IPS-20b (cell line): ENCODE data around the gene BANF1.
A peak's percentile ranks its signal among the peaks of the same experiment; 100 is the strongest.

Experiments used
- H3K27ac ChIP-seq: one replicate; pipeline ENCODE4 v1.5.1; 2013; ENCODE audit warnings: low read length
- H3K27me3 ChIP-seq: 2 replicates; pipeline ENCODE4 v1.6.1; 2013; ENCODE audit warnings: mild to moderate bottlenecking, low read length, inconsistent platforms; ENCODE audit not compliant: insufficient read depth
- H3K36me3 ChIP-seq: 2 replicates; pipeline ENCODE4 v1.6.1; 2013; ENCODE audit warnings: low read depth, mild to moderate bottlenecking, inconsistent platforms, low read length, moderate library complexity; ENCODE audit not compliant: insufficient read depth
- H3K4me1 ChIP-seq: 2 replicates; pipeline ENCODE4 v1.6.1; 2013; ENCODE audit warnings: mild to moderate bottlenecking, control low read depth, inconsistent platforms, low read length, moderate library complexity; ENCODE audit not compliant: insufficient read depth
- H3K4me3 ChIP-seq: 2 replicates; pipeline ENCODE4 v1.5.1; 2013; ENCODE audit warnings: mild to moderate bottlenecking, low read length, inconsistent platforms
- H3K9ac ChIP-seq: 2 replicates; pipeline ENCODE4 v1.6.1; 2013; ENCODE audit warnings: low read depth, mild to moderate bottlenecking, inconsistent platforms, low read length, moderate library complexity
- H3K9me3 ChIP-seq: 2 replicates; pipeline ENCODE4 v1.6.1; 2013; ENCODE audit warnings: mild to moderate bottlenecking, low read depth, low read length, inconsistent platforms; ENCODE audit not compliant: insufficient read depth

Gene BANF1

DNA sequence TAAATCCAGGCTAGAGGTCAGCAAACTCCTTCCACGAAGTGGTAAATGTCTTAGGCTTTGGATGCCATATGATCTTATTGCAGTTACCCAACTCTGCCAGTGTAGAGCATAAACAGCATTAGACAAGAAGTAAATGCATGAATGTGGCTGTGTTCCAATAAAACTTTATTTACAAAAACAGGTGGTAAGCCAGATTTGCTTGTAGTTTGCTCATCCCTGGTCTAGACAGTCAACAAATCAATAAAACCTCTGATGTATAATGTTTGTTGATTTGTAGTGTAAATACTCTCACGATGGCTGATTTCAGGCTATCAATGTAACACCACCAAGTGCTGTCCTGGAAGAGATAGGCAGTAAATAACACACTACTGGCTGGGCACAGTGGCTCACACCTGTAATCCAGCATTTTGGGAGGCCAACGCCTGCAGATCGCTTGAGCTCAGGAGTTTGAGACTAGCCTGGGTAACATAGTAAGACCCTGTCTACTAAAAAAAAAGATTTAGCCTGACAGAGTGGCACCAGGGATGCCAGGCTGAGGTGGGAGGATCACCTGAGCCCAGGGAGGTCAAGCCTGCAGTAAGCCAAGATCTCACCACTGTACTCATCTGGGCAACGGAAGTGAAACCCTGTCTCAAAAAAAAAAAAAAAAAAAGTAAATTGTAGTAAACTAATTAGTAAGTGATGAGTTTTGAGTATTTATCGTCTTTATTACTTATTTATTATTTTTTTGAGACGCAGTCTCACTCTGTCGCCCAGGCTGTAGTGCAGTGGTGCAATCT, 30.8 kb downstream of the BANF1 start:
- Histone ChIP-seq H3K9me3 (peaks cover 9% of the 10 kb centered on the region; the same call in 1 of the 2 replicates), H3K36me3 (no peaks in the 10 kb centered on the region), H3K27ac (no peak overlapping the region), H3K9ac (no peak overlapping the region), H3K27me3 (no peaks in the 10 kb centered on the region), H3K4me1 (no peaks in the 10 kb centered on the region), H3K4me3 (no peak overlapping the region)

- Histone ChIP-seq H3K4me3 (no peak overlapping the region), H3K27ac (no peak overlapping the region), H3K9ac (no peak overlapping the region), H3K27me3 (no peaks in the 10 kb centered on the region), H3K36me3 (no peaks in the 10 kb centered on the region; the same call in 1 of the 2 replicates), H3K9me3 (peaks cover 9% of the 10 kb centered on the region; the same call in 1 of the 2 replicates), H3K4me1 (no peaks in the 10 kb centered on the region)
These were observed 33.5 kb downstream of the BANF1 start for GRCh38 chr11:66035653-66036333.

DNA sequence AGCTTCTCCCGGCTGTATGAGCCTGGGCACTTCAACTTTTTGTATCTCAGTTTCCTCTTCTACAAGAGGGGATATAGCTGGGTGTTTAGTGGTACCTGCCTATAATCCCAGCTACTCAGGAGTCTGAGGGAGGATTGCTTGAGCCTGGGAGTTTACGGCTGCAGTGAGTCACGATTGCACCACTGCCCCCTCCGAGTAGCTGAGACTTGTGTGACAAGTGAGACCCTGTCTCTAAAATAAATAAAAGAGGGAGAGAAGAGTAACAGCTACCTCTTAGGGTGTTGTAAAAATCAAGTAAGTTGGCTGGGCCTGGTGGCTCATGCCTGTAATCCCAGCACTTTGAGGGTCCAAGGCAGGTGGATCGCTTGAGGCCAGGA, 34.0 kb downstream of the BANF1 start:
- Histone ChIP-seq H3K27me3 (no peaks in the 10 kb centered on the region), H3K9ac (no peak overlapping the region), H3K4me3 (no peak overlapping the region), H3K36me3 (peaks cover 4% of the 10 kb centered on the region; the same call in 1 of the 2 replicates), H3K27ac (no peak overlapping the region), H3K4me1 (no peaks in the 10 kb centered on the region), H3K9me3 (peaks cover 9% of the 10 kb centered on the region; the same call in 1 of the 2 replicates)

GRCh38 chr11:66037327-66037726, 35.0 kb downstream of the BANF1 start:
- Histone ChIP-seq H3K36me3 (peaks cover 12% of the 10 kb centered on the region; the same call in 1 of the 2 replicates), H3K4me1 (no peaks in the 10 kb centered on the region), H3K27ac (no peak overlapping the region), H3K4me3 (no peak overlapping the region), H3K27me3 (no peaks in the 10 kb centered on the region), H3K9ac (no peak overlapping the region), H3K9me3 (peaks cover 9% of the 10 kb centered on the region; the same call in 1 of the 2 replicates)

DNA sequence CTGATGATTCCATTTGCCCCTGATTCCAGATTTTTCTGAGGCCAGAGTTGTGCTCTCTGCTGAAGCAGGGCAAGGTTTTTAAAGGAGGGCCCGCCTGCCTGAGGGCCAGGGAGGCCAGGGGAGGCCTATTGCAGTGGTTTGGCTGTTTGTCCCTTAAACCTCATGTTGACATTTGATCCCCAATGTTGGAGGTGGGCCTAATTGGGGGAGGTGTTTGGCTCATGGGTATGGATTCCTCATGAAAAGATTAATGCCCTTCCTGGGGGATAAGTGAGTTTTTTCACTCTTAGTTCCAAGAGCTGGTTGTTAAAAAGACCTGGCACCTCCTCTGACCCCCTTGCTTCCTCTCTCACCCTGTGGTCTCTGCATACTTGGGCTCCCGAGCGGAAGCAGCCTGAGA, 37.5 kb downstream of the BANF1 start:
- Histone ChIP-seq H3K36me3 (peaks cover 28% of the 10 kb centered on the region; the same call in 1 of the 2 replicates), H3K9ac (no peak overlapping the region), H3K27me3 (no peaks in the 10 kb centered on the region), H3K9me3 (peaks cover 9% of the 10 kb centered on the region; the same call in 1 of the 2 replicates), H3K4me3 (no peak overlapping the region), H3K4me1 (no peaks in the 10 kb centered on the region), H3K27ac (no peak overlapping the region)

- Histone ChIP-seq H3K27me3 (no peaks in the 10 kb centered on the region), H3K4me1 (no peaks in the 10 kb centered on the region), H3K27ac (no peak overlapping the region), H3K4me3 (no peak overlapping the region), H3K9me3 (no peaks in the 10 kb centered on the region), H3K9ac (no peak overlapping the region), H3K36me3 (peaks cover 30% of the 10 kb centered on the region; the same call in 1 of the 2 replicates)
These were observed 40.1 kb downstream of the BANF1 start for GRCh38 chr11:66042227-66042995.

DNA sequence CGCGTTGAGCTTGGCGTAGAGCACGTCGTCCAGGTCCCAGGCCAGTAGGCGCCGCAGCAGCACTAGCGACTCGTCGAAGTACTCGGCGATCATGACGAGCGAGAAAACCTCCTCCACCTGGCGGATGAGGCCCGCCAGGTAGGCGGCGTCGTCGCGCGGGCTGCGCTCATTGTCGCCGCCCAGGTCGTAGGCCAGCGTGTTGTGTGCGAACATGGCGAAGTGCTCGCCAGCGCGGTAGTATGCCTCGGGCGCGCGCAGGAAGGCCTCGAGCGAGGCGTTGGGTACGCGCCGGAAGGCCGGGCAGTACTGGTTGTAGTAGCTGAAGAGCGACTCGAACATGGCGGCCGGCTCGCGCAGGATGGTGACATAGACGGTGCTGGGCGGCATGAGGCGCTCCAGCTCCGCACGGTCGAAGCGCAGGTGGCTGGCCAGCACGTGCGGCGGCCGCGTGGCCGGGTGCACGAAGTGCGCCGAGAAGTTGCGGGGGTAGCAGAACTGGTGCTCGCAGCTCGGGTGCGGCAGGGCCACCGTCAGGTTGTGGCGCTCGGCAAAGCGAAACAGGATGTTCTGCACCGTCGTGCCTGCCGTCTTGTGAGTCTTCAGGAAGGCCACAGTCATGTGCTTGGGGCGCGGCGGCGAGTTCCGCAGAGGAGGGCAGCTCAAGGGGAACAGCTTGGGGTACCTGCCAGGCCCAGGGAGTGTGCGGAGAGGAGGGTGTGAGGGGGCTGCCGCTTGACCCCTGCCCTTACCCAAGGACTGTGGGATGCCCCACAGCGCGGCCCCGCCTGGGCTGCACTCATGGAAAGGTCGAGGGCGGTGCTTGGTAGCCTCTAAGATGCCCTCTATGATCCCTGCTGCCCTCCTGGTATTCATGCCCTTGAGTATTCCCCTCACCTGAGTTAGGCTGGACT, 40.9 kb downstream of the BANF1 start:
- H3K27ac ChIP-seq = no peak overlapping the region
- no peaks in the 10 kb centered on the region for H3K9me3 ChIP-seq
- H3K27me3 ChIP-seq = no peaks in the 10 kb centered on the region
- H3K9ac ChIP-seq = no peak overlapping the region
- no peak overlapping the region for H3K4me3 ChIP-seq
- peaks cover 30% of the 10 kb centered on the region; the same call in 1 of the 2 replicates for H3K36me3 ChIP-seq
- no peaks in the 10 kb centered on the region; the same call in 1 of the 2 replicates for H3K4me1 ChIP-seq

GRCh38 chr11:66044757-66045156, 42.5 kb downstream of the BANF1 start:
- Histone ChIP-seq H3K4me3 (no peak overlapping the region), H3K9me3 (no peaks in the 10 kb centered on the region), H3K27me3 (no peaks in the 10 kb centered on the region), H3K4me1 (peaks cover 4% of the 10 kb centered on the region; the same call in 1 of the 2 replicates), H3K9ac (no peak overlapping the region), H3K36me3 (peaks cover 30% of the 10 kb centered on the region; the same call in 1 of the 2 replicates), H3K27ac (no peak overlapping the region)

- 0 out of 2 replicates have a peak overlapping the region, but pooled peaks have one; percentile 3 for H3K9ac ChIP-seq
- H3K4me1 ChIP-seq = peaks cover 4% of the 10 kb centered on the region; the same call in 1 of the 2 replicates
- H3K36me3 ChIP-seq = peaks cover 30% of the 10 kb centered on the region; the same call in 1 of the 2 replicates
- H3K27me3 ChIP-seq = no peaks in the 10 kb centered on the region
- H3K9me3 ChIP-seq = no peaks in the 10 kb centered on the region
- H3K27ac ChIP-seq = no peak overlapping the region
- H3K4me3 ChIP-seq = no peak overlapping the region
These were observed 42.9 kb downstream of the BANF1 start for GRCh38 chr11:66045177-66045639.

DNA sequence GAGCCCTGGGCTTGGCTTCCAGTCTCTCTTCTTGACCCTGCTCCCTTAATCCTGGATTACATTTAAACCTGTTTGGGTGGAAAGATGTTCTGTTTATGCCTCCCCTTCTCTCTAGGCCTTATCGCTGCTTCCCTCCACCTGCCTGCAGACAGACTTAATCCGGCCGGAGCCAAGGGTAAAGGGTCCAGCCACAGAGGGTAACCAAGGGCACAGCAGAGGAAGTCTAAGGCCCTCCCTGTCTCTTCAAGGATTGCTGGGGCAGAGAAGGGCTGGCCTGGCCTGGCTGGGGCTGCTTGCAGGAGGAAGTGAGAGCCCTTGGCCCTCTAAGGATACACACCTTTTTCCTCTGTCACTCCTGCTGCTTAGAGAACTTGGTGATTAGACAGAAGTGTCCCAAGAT, 44.6 kb downstream of the BANF1 start:
- no peak overlapping the region for H3K4me3 ChIP-seq
- peaks cover 14% of the 10 kb centered on the region for H3K4me1 ChIP-seq
- H3K27me3 ChIP-seq = no peaks in the 10 kb centered on the region
- H3K9ac ChIP-seq = no peak overlapping the region
- no peaks in the 10 kb centered on the region for H3K9me3 ChIP-seq
- H3K27ac ChIP-seq = no peak overlapping the region
- peaks cover 21% of the 10 kb centered on the region; the same call in 1 of the 2 replicates for H3K36me3 ChIP-seq
